ENCODE results near the gene TMEM156. TPM values are rescaled to one million over a fixed set of nuclear protein-coding genes. Genes with fewer than 3 reads are reported as not detected.

Gene TMEM156
- total and polyA plus RNA-seq, 4 donors = 0.58 to 0.70 (median 0.64) TPM

Other genes with a start within 250 kb of the TMEM156 start
- gene TLR10, start 249.4 kb downstream of the TMEM156 start, total RNA-seq = 1 to 10 TPM in 1 of 2 donors, under 1 TPM in 1; 0.17 to 1.9 TPM
- gene TLR10, start 249.4 kb downstream of the TMEM156 start, polyA plus RNA-seq = under 1 TPM; 0.02 to 0.06 TPM
- 1 to 10 TPM; 9.5 to 10.0 TPM for gene TLR1, start 227.6 kb downstream of the TMEM156 start, total RNA-seq
- 1 to 10 TPM; 2.7 to 3.3 TPM for gene TLR1, start 227.6 kb downstream of the TMEM156 start, polyA plus RNA-seq
- gene TLR6, start 175.6 kb downstream of the TMEM156 start, total RNA-seq = 1 to 10 TPM; 1.9 to 2.1 TPM
- gene TLR6, start 175.6 kb downstream of the TMEM156 start, polyA plus RNA-seq = under 1 TPM; 0.26 to 0.66 TPM
- gene FAM114A1, start 164.6 kb downstream of the TMEM156 start, total RNA-seq = 100 to 1,000 TPM in 1 of 2 donors, 10 to 100 TPM in 1; 22.1 to 108 TPM
- 10 to 100 TPM; 35.7 to 72.0 TPM for gene FAM114A1, start 164.6 kb downstream of the TMEM156 start, polyA plus RNA-seq
- 10 to 100 TPM; 23.9 to 65.4 TPM for gene KLHL5, start 29.8 kb upstream of the TMEM156 start, total RNA-seq
- gene KLHL5, start 29.8 kb upstream of the TMEM156 start, polyA plus RNA-seq = 10 to 100 TPM; 14.2 to 27.3 TPM
- gene WDR19, start 150.1 kb upstream of the TMEM156 start, total RNA-seq = 10 to 100 TPM; 13.1 to 34.3 TPM
- 10 to 100 TPM in 1 of 2 donors, 1 to 10 TPM in 1; 9.5 to 22.3 TPM for gene WDR19, start 150.1 kb upstream of the TMEM156 start, polyA plus RNA-seq